Cerebellar nuclear complex (tissue), 1 donor: Measurements from ENCODE around the gene TPD52L1.

ENCODE experiments used
- DNase-seq, 2 experiments: peaks; one replicate each; lab custom pipeline; 2025; lab: John Stamatoyannopoulos, UW

Gene TPD52L1

GRCh38 chr6:125307150-125307838 is 153.7 kb downstream of the TPD52L1 start:
- DNase-seq = no peak

DNA sequence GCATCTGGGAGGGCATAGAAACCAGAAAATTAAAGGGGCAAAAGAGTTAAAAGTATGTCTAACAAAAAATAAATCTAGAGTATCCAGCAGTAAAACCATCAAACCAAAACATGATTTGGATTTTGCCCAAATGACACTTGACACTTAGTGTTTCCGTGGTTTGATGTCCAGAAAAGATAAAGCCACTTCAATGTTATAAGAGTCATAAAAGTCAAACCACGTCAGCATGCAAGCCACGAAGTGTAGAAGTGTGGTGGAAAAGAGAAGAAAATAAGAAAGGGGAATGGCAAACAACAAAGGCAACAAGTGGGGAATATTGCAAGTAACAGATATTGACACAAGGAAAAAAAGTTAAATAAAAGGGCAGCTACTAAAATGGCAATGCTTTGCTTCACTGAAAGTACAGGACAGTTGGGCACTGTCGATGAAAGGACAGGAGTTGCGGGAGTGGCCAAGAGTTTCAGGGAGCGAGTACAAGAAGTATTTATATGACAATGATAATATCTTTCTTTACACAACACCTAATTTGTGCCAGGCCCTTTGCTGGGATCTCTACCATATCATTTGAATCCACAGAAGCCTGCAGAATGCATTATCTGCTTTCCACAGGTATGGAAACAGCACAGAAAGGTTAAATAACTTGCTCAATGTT is 154.5 kb downstream of the TPD52L1 start:
- no peak for DNase-seq

DNA sequence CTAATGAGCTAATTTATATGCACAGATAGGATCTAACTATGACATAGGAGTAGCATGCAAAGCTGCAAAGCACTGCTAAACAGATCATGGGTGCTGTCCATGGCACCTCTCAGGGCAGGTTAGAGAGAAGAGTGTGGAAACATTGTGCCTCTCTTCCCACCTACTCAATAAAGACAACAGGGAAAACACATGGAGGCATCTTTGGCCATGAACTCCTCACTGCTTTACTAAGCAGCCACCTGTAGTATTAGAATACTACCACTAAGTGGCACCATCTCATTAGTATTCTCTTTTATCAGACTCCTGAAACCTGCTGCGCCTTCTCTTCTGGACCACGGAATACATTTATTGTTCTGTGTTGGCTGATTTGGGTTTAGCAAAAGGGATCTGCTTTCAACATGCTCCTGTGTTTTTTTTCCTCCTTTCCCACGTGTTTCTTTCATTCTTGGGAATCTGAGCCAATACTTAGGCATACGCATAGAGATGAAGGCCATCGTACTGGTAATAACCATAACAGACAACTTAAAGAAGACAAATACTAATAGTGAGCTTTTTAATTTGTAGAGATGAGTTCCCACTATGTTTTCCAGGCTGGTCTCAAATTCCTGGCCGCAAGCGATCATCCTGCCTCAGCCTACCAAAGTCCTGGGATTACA is 157.5 kb downstream of the TPD52L1 start:
- DNase-seq = peak in 1 of 2 experiments; percentile 21

DNA sequence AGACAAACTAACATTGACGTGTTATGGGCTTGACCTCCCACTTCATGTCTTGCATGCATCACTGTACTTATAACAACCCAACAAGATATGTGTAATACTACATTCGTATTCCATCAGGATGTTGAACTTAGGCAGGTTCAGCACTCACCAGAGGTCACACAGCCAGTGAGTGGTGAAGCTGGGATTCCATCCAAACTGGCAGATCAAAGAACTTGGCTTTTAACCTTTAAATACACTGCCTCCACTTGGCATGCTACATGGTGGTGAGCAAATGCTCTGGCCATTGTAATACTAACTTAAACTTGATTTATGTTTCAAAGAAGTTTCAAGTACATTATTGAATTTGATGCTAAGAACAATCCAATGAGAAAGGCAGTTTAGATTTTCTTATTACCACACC is 158.9 kb downstream of the TPD52L1 start:
- no peak for DNase-seq

DNA sequence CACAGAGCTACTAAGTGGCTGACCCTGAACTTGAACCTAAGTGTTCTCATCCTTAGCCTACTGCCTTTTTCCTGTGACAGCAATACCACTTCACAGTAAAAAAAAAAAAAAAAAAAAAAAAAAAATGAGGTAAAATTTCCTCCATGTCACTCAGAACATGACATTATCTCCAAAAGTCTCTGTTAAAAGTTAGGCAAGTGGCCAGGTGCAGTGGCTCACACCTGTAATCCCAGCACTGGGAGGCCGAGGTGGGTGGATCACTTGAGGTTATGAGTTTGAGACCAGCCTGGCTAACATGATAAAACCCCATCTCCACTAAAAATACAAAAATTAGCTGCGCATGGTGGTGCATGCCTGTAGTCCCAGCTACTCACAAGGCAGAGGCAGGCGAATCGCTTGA is 159.4 kb downstream of the TPD52L1 start:
- no peak for DNase-seq
